Measurements from ENCODE around the gene MPHOSPH10. TPM values are rescaled to one million over a fixed set of nuclear protein-coding genes. Genes with fewer than 3 reads are reported as not detected.

MPHOSPH10 gene
- total and polyA plus RNA-seq, 2 of the 13 experiments (the other 11 are each of a cell fraction or from before 2014, with no cell fraction given), result 37.8 to 137 TPM

DNA sequence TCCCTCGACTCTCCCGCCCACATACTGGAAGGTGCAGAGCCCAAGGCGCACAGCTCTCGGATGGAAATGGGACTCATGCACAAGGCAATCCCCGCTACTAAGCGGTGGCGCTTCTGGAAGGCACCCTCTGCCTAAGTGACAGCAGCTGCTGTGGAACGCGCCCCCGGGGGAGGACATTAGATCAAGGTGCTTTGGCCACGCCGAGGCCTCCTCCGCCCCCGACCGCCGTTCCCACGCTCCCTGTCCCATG is 607 bp upstream of the MPHOSPH10 start (continued):
- TF ChIP-seq, protein P1, sequence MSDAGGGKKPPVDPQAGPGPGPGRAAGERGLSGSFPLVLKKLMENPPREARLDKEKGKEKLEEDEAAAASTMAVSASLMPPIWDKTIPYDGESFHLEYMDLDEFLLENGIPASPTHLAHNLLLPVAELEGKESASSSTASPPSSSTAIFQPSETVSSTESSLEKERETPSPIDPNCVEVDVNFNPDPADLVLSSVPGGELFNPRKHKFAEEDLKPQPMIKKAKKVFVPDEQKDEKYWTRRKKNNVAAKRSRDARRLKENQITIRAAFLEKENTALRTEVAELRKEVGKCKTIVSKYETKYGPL (CRISPR knock-in tag; IDR thresholded peaks at IDR 0.05), result no peak; the same call in 1 of the 2 replicates
- TF ChIP-seq, protein P2, sequence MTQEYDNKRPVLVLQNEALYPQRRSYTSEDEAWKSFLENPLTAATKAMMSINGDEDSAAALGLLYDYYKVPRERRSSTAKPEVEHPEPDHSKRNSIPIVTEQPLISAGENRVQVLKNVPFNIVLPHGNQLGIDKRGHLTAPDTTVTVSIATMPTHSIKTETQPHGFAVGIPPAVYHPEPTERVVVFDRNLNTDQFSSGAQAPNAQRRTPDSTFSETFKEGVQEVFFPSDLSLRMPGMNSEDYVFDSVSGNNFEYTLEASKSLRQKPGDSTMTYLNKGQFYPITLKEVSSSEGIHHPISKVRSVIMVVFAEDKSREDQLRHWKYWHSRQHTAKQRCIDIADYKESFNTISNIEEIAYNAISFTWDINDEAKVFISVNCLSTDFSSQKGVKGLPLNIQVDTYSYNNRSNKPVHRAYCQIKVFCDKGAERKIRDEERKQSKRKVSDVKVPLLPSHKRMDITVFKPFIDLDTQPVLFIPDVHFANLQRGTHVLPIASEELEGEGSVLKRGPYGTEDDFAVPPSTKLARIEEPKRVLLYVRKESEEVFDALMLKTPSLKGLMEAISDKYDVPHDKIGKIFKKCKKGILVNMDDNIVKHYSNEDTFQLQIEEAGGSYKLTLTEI (CRISPR knock-in tag; conservative IDR thresholded peaks at IDR 0.05), result no peak
- TF ChIP-seq FOXP1 (IDR thresholded peaks at IDR 0.05), result no peak
- no peak for TF ChIP-seq FOXP1 (CRISPR knock-in tag; IDR thresholded peaks at IDR 0.05)
- peak; percentile 82; the same call in 1 of the 2 replicates for TF ChIP-seq ZNF468 (CRISPR knock-in tag; IDR thresholded peaks at IDR 0.05)
- TF ChIP-seq, protein P3, sequence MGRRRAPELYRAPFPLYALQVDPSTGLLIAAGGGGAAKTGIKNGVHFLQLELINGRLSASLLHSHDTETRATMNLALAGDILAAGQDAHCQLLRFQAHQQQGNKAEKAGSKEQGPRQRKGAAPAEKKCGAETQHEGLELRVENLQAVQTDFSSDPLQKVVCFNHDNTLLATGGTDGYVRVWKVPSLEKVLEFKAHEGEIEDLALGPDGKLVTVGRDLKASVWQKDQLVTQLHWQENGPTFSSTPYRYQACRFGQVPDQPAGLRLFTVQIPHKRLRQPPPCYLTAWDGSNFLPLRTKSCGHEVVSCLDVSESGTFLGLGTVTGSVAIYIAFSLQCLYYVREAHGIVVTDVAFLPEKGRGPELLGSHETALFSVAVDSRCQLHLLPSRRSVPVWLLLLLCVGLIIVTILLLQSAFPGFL (CRISPR knock-in tag; IDR thresholded peaks at IDR 0.05), result no peak
- no peak; the same call in 1 of the 2 replicates for TF ChIP-seq SRY (CRISPR knock-in tag; IDR thresholded peaks at IDR 0.05)
- no peak for TF ChIP-seq ZSCAN29 (CRISPR knock-in tag; conservative IDR thresholded peaks at IDR 0.05)
- TF ChIP-seq BRD4 (CRISPR knock-in tag; IDR thresholded peaks at IDR 0.05), result peak; percentile 95
- no peak for TF ChIP-seq MAF1 (CRISPR knock-in tag; IDR thresholded peaks at IDR 0.05; ENCODE audit: borderline replicate concordance)
- TF ChIP-seq LCORL (IDR thresholded peaks at IDR 0.05), result no peak
- no peak; the same call in 1 of the 2 replicates for TF ChIP-seq LCORL (CRISPR knock-in tag; IDR thresholded peaks at IDR 0.05)
- no peak for TF ChIP-seq PHF21A (CRISPR knock-in tag; IDR thresholded peaks at IDR 0.05)
- TF ChIP-seq, protein P4, sequence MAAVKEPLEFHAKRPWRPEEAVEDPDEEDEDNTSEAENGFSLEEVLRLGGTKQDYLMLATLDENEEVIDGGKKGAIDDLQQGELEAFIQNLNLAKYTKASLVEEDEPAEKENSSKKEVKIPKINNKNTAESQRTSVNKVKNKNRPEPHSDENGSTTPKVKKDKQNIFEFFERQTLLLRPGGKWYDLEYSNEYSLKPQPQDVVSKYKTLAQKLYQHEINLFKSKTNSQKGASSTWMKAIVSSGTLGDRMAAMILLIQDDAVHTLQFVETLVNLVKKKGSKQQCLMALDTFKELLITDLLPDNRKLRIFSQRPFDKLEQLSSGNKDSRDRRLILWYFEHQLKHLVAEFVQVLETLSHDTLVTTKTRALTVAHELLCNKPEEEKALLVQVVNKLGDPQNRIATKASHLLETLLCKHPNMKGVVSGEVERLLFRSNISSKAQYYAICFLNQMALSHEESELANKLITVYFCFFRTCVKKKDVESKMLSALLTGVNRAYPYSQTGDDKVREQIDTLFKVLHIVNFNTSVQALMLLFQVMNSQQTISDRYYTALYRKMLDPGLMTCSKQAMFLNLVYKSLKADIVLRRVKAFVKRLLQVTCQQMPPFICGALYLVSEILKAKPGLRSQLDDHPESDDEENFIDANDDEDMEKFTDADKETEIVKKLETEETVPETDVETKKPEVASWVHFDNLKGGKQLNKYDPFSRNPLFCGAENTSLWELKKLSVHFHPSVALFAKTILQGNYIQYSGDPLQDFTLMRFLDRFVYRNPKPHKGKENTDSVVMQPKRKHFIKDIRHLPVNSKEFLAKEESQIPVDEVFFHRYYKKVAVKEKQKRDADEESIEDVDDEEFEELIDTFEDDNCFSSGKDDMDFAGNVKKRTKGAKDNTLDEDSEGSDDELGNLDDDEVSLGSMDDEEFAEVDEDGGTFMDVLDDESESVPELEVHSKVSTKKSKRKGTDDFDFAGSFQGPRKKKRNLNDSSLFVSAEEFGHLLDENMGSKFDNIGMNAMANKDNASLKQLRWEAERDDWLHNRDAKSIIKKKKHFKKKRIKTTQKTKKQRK (IDR thresholded peaks at IDR 0.05; ENCODE audit: low read length), result no peak
- TF ChIP-seq ZNF563 (CRISPR knock-in tag; IDR thresholded peaks at IDR 0.05), result no peak
- no peak for TF ChIP-seq ZNF12 (CRISPR knock-in tag; IDR thresholded peaks at IDR 0.05)
- TF ChIP-seq, protein P5, sequence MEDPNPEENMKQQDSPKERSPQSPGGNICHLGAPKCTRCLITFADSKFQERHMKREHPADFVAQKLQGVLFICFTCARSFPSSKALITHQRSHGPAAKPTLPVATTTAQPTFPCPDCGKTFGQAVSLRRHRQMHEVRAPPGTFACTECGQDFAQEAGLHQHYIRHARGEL (CRISPR knock-in tag; IDR thresholded peaks at IDR 0.05), result no peak; the same call in 1 of the 2 replicates
- TF ChIP-seq ZBTB1 (CRISPR knock-in tag; IDR thresholded peaks at IDR 0.05; ENCODE audit: borderline replicate concordance), result no peak
- TF ChIP-seq CBFB (CRISPR knock-in tag; IDR thresholded peaks at IDR 0.05), result peak; percentile 41; the same call in 1 of the 2 replicates
- no peak; the same call in 1 of the 2 replicates for TF ChIP-seq ZBTB42 (CRISPR knock-in tag; IDR thresholded peaks at IDR 0.05)
- no peak for TF ChIP-seq GTF2F1 (IDR thresholded peaks at IDR 0.05; ENCODE audit: low read length)
- TF ChIP-seq, protein P6, sequence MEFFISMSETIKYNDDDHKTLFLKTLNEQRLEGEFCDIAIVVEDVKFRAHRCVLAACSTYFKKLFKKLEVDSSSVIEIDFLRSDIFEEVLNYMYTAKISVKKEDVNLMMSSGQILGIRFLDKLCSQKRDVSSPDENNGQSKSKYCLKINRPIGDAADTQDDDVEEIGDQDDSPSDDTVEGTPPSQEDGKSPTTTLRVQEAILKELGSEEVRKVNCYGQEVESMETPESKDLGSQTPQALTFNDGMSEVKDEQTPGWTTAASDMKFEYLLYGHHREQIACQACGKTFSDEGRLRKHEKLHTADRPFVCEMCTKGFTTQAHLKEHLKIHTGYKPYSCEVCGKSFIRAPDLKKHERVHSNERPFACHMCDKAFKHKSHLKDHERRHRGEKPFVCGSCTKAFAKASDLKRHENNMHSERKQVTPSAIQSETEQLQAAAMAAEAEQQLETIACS (CRISPR knock-in tag; IDR thresholded peaks at IDR 0.05), result no peak
- 0 out of 2 replicates have a peak, but pooled peaks have one; percentile 89 for TF ChIP-seq ZC3H4 (CRISPR knock-in tag; IDR thresholded peaks at IDR 0.05; ENCODE audit: borderline replicate concordance)
- TF ChIP-seq ZNF768 (CRISPR knock-in tag; IDR thresholded peaks at IDR 0.05), result no peak
- TF ChIP-seq CCDC6 (CRISPR knock-in tag; IDR thresholded peaks at IDR 0.05), result no peak
- TF ChIP-seq ZNF138 (CRISPR knock-in tag; IDR thresholded peaks at IDR 0.05; ENCODE audit: low read depth), result 0 out of 2 replicates have a peak, but pooled peaks have one; percentile 22
